ENCODE results near the gene CACNA1B. TPM values are rescaled to one million over a fixed set of nuclear protein-coding genes. Genes with fewer than 3 reads are reported as not detected.

CACNA1B gene
- total and polyA plus RNA-seq, 2 donors from 2014 or later = 0.03 TPM; not detected in 1

DNA sequence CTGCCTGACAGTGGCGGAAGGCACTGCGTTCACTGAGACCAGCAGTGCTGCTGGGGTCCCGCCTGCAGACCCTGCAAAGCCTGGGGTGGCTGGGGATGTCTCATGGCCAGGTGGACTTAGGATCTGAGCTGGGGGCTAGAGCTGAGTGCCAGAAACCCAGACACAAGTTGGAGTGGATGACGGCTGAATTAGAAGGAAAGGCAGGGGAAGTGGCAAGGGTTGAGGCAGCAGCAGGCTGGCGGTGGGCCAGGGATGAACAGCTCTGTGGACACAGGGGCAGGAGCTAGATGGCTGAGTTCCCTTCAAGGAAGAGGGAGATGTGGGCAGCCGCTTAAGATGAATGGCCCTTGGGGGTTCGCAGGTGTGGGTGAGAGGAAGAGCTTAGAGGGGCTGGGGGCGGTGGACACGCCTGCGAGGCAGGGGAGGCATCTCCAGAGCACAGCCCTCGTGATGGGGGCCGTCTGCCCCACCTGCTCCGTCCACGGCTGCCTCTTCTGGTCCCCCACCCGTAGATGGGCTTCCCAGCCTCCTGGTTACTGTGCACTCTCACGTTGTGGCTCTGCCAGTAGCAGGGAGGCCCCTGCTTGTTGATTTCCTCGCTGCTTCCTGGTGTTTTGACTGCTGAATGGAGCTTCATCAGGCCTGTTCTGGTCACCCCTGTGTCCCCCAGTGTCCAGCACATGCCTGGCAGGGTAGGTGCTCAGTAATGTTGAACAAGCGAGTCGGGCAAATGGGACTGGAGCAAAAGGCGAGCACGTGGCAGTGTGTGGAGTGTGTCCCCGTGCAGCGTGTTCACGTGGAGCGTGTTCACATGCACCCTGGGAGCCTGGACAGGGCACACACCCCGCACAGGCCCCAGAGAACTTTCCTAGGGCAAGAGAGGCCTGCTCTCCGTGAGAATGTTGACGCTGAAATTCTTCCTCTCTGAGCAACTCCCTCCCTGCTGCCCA is 168.2 kb downstream of the CACNA1B start:
- Histone ChIP-seq H3K27me3 (ENCODE audit: control insufficient read depth, insufficient read depth, low read length) (no peaks in the 10 kb centered on the region), H3K4me1 (ENCODE audit: control insufficient read depth in 2 of 3, insufficient read depth in 2 of 3, low read depth in 1 of 3, low read length in 3 of 3) (no peaks in the 10 kb centered on the region), H3K9me3 (ENCODE audit: control insufficient read depth in 2 of 3, insufficient read depth in 1 of 3, low read length in 3 of 3) (no peaks in the 10 kb centered on the region), H3K27ac (ENCODE audit: low read depth in 2 of 2, low read length in 2 of 2) (no peak overlapping the region), H3K36me3 (ENCODE audit: control insufficient read depth in 2 of 3, insufficient read depth in 3 of 3, low read length in 3 of 3) (no peaks in the 10 kb centered on the region), H3K4me3 (ENCODE audit: low read length in 3 of 3) (no peak overlapping the region), H3K9ac (ENCODE audit: low read length in 3 of 3) (no peak overlapping the region)
- DNase-seq (no peak), FAIRE-seq (no peak)
- TF ChIP-seq, protein P1, sequence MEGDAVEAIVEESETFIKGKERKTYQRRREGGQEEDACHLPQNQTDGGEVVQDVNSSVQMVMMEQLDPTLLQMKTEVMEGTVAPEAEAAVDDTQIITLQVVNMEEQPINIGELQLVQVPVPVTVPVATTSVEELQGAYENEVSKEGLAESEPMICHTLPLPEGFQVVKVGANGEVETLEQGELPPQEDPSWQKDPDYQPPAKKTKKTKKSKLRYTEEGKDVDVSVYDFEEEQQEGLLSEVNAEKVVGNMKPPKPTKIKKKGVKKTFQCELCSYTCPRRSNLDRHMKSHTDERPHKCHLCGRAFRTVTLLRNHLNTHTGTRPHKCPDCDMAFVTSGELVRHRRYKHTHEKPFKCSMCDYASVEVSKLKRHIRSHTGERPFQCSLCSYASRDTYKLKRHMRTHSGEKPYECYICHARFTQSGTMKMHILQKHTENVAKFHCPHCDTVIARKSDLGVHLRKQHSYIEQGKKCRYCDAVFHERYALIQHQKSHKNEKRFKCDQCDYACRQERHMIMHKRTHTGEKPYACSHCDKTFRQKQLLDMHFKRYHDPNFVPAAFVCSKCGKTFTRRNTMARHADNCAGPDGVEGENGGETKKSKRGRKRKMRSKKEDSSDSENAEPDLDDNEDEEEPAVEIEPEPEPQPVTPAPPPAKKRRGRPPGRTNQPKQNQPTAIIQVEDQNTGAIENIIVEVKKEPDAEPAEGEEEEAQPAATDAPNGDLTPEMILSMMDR (IDR thresholded peaks at IDR 0.05; ENCODE audit: borderline replicate concordance, extremely low read depth, insufficient read depth) = no peak
- intact Hi-C loops (cut with DNase I) = no loop called here

DNA sequence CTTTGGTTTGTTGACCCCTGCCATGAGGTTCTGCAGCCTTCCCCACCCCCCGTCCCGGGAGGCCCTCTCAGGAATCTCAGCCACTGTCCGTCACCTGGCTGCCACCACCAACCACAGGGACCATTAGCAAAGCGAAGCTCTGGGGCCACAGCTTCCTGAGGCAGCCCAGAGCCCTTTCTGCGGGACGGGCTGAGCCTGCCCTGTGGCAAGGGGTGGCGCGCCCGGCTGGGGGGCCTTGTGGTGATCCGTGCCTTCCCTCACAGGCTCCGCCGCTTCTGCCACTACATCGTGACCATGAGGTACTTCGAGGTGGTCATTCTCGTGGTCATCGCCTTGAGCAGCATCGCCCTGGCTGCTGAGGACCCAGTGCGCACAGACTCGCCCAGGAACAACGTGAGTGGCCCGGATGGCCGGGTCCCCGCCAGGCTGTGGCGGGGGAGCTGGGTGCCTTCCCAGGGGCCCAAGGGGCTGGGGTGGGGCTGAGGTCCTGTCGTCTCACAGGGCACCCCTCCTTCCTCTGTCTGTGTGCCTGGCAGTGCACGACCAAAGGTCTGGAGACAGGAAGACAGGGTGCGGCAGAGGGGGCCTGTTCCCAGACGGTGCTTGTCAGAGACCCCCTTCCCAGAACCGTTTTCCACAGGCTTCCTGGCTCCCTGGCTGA is 169.2 kb downstream of the CACNA1B start:
- TF ChIP-seq, protein P1 (IDR thresholded peaks at IDR 0.05; ENCODE audit: borderline replicate concordance, extremely low read depth, insufficient read depth) = no peak
- DNase-seq (no peak), FAIRE-seq (no peak)
- Histone ChIP-seq H3K4me3 (ENCODE audit: low read length in 3 of 3) (no peak overlapping the region), H3K4me1 (ENCODE audit: control insufficient read depth in 2 of 3, insufficient read depth in 2 of 3, low read depth in 1 of 3, low read length in 3 of 3) (no peaks in the 10 kb centered on the region), H3K9me3 (ENCODE audit: control insufficient read depth in 2 of 3, insufficient read depth in 1 of 3, low read length in 3 of 3) (no peaks in the 10 kb centered on the region), H3K36me3 (ENCODE audit: control insufficient read depth in 2 of 3, insufficient read depth in 3 of 3, low read length in 3 of 3) (no peaks in the 10 kb centered on the region), H3K27ac (ENCODE audit: low read depth in 2 of 2, low read length in 2 of 2) (no peak overlapping the region), H3K9ac (ENCODE audit: low read length in 3 of 3) (no peak overlapping the region), H3K27me3 (ENCODE audit: control insufficient read depth, insufficient read depth, low read length) (no peaks in the 10 kb centered on the region)
- intact Hi-C loops (cut with DNase I) = no loop called here

DNA sequence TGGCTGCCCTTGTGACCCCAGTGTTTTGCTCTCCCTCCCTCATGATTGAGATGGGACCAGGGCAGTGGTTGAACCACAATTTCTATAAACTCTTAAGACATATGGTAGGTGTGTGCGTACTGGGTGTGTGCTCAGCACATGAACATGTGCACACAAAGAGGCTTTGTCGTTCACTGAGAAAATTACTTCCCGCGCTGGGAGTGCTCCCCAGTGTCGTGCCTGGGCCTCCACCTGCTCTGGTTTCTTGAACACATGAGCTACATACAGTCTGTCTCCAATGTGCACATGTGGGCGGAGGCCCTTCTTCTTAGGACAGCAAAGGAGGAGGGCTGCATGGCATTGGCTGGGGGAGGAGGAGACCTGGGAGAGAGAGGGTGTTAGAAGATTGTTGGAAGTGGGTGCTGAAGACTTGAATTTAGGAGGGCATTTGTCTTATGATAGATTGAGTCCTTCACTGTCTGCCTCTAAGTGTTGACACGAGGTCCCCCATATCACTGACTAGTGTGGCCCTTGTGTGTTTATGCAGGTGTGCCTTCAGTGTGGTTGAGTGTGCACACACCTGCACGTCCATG is 170.0 kb downstream of the CACNA1B start:
- DNase-seq (no peak), FAIRE-seq (no peak)
- no peak overlapping the region for H3K27ac ChIP-seq (ENCODE audit: low read depth in 2 of 2, low read length in 2 of 2)
- no peak overlapping the region for H3K4me3 ChIP-seq (ENCODE audit: low read length in 3 of 3)
- H3K4me1 ChIP-seq (ENCODE audit: control insufficient read depth in 2 of 3, insufficient read depth in 2 of 3, low read depth in 1 of 3, low read length in 3 of 3) = no peaks in the 10 kb centered on the region
- H3K9me3 ChIP-seq (ENCODE audit: control insufficient read depth in 2 of 3, insufficient read depth in 1 of 3, low read length in 3 of 3) = no peaks in the 10 kb centered on the region
- no peak overlapping the region for H3K9ac ChIP-seq (ENCODE audit: low read length in 3 of 3)
- intact Hi-C loops (cut with DNase I) = no loop called here
- H3K36me3 ChIP-seq (ENCODE audit: control insufficient read depth in 2 of 3, insufficient read depth in 3 of 3, low read length in 3 of 3) = no peaks in the 10 kb centered on the region
- TF ChIP-seq, protein P1 (IDR thresholded peaks at IDR 0.05; ENCODE audit: borderline replicate concordance, extremely low read depth, insufficient read depth) = no peak
- H3K27me3 ChIP-seq (ENCODE audit: control insufficient read depth, insufficient read depth, low read length) = no peaks in the 10 kb centered on the region

Data from kidney (tissue), 14 donors.